PC-3 (cell line): ENCODE measurements around the gene MAML3.

Experiments used
- CTCF ChIP-seq: fragments of 300-600 bp; sonication (generic); conservative IDR thresholded peaks from 2 replicates; pipeline ENCODE4 v1.5.1; 2017; ENCODE audit warnings: antibody characterized with exemption, low read depth, mild to moderate bottlenecking, low read length
- EZH2 ChIP-seq: fragments of 300-600 bp; sonication (generic); IDR thresholded peaks from one replicate; pipeline ENCODE4 v1.6.1; 2017; ENCODE audit warnings: antibody characterized with exemption, mild to moderate bottlenecking, low read length; ENCODE audit not compliant: unreplicated experiment
- EZH2phosphoT487 ChIP-seq: fragments of 300-600 bp; sonication (generic); IDR thresholded peaks from 2 replicates; pipeline ENCODE4 v1.6.1; 2018; ENCODE audit warnings: mild to moderate bottlenecking, antibody characterized with exemption, low read length, borderline replicate concordance

DNA sequence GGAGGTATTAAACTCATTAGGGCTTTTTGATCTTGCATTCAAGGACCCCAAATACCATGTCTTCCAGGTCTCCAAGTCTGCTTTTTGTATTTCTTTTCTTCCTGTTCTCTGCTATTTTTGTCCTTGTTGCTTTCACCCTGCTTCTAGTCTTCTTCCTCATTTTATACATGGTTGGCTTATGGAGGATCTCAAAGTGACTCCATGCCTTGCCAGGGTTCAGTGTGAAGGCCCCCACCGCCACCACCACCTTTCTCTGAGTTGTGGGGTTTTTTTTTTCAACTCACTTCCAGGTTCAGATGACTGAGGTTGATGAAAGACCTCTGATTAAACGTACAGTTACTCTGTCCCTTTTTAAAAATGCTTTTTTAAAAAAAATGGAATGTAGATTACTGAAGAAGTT lies 96.3 kb downstream of the MAML3 start:
- TF ChIP-seq CTCF (no peak), EZH2phosphoT487 (no peak), EZH2 (no peak)
